Neural progenitor cell (in vitro differentiated cells): Measurements from ENCODE around the gene GALM. TPM values are rescaled to one million over a fixed set of nuclear protein-coding genes. Genes with fewer than 3 reads are reported as not detected.

ENCODE experiments used
- DNase-seq: peaks from one replicate; pipeline ENCODE4 v3.0.0-alpha.2; 2016; ENCODE audit warnings: low spot score
- H2AFZ ChIP-seq: fragments of 200-600 bp; sonication (generic); replicated peaks from 2 replicates; pipeline ENCODE4 v1.6.1; 2016; ENCODE audit warnings: antibody characterized with exemption
- H3F3A ChIP-seq: fragments of 200-600 bp; sonication (generic); 2 replicates; pipeline ENCODE4 v1.6.1; 2016; ENCODE audit warnings: antibody characterized with exemption, low read depth
- H3K27ac ChIP-seq: fragments of 200-600 bp; sonication (generic); 2 replicates; pipeline ENCODE4 v1.5.1; 2016; ENCODE audit warnings: mild to moderate bottlenecking
- H3K27me3 ChIP-seq: fragments of 200-600 bp; sonication (generic); 2 replicates; pipeline ENCODE4 v1.6.1; 2016; ENCODE audit warnings: mild to moderate bottlenecking, moderate library complexity
- H3K36me3 ChIP-seq: fragments of 200-600 bp; sonication (generic); 2 replicates; pipeline ENCODE4 v1.5.1; 2016
- H3K4me1 ChIP-seq: fragments of 200-600 bp; sonication (generic); 2 replicates; pipeline ENCODE4 v1.6.1; 2016; ENCODE audit warnings: mixed run types
- H3K4me2 ChIP-seq: fragments of 200-600 bp; sonication (generic); 2 replicates; pipeline ENCODE4 v1.6.1; 2016
- H3K4me3 ChIP-seq: fragments of 200-600 bp; sonication (generic); 2 replicates; pipeline ENCODE4 v1.5.1; 2016
- H3K79me2 ChIP-seq: fragments of 200-600 bp; sonication (generic); 2 replicates; pipeline ENCODE4 v1.6.1; 2016; ENCODE audit warnings: low read depth
- H3K9ac ChIP-seq: fragments of 200-600 bp; sonication (generic); 2 replicates; pipeline ENCODE4 v1.6.1; 2016
- H3K9me3 ChIP-seq: fragments of 200-600 bp; sonication (generic); 2 replicates; pipeline ENCODE4 v1.5.1; 2016; ENCODE audit warnings: low read depth
- H4K20me1 ChIP-seq: fragments of 200-600 bp; sonication (generic); 2 replicates; pipeline ENCODE4 v1.6.1; 2016; ENCODE audit warnings: low read depth
- H3K27ac Mint-ChIP-seq: 3 replicates; pipeline ENCODE4 v1.8.0; 2021; ENCODE audit warnings: mixed read lengths
- H3K27me3 Mint-ChIP-seq: 2 replicates; pipeline ENCODE4 v1.8.0; 2022; ENCODE audit warnings: low read depth, mild to moderate bottlenecking, inconsistent platforms, moderate library complexity, mixed read lengths; ENCODE audit not compliant: insufficient read depth
- H3K36me3 Mint-ChIP-seq: 3 replicates; pipeline ENCODE4 v1.8.0; 2021; ENCODE audit warnings: mixed read lengths
- H3K4me1 Mint-ChIP-seq: 3 replicates; pipeline ENCODE4 v1.8.0; 2021; ENCODE audit warnings: mixed read lengths
- H3K4me3 Mint-ChIP-seq: 3 replicates; pipeline ENCODE4 v1.8.0; 2021; ENCODE audit warnings: mild to moderate bottlenecking, moderate library complexity, mixed read lengths
- H3K9me3 Mint-ChIP-seq: 3 replicates; pipeline ENCODE4 v1.8.0; 2020; ENCODE audit warnings: mixed read lengths
- EZH2 ChIP-seq: fragments of 200-600 bp; sonication (generic); IDR thresholded peaks from 2 replicates; pipeline ENCODE4 v1.6.1; 2017; ENCODE audit warnings: antibody characterized with exemption, mild to moderate bottlenecking, moderate library complexity
- EZH2phosphoT487 ChIP-seq: fragments of 200-600 bp; sonication (generic); IDR thresholded peaks from 2 replicates; pipeline ENCODE4 v1.6.1; 2017; ENCODE audit warnings: antibody characterized with exemption
- total RNA-seq: library from RNA; depleted of rRNA; stranded (reverse); fragments of >200 nt; gene quantifications from 2 replicates; pipeline ENCODE4 v1.2.3, GENCODE V29; 2015; ENCODE audit warnings: low replicate concordance
- TF ChIP-seq, protein P1 (sequence below): fragments of 200-600 bp; sonication (generic); IDR thresholded peaks from 2 replicates; pipeline ENCODE4 v1.5.1; 2017; ENCODE audit warnings: antibody characterized with exemption, mild to moderate bottlenecking

GALM gene
- total RNA-seq, 1 donor from 2014 or later = 7.1 TPM

DNA sequence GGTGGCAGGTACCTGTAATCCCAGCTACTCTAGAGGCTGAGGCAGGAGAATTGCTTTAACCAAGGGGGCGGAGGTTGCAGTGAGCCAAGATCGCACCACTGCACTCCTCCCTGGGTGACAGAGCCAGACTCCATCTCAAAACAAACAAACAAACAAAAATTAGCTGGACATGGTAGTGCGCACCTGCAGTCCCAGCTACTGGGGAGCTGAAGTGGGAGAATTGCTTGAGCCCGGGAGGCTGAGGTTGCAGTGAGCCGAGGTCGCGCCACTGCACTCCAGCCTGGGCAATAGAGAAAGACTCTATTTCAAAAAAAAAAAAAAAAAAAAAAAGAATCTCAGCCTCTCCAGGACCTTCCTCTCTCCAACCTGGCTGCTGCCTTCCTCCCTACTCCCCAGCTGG lies 65.2 kb downstream of the GALM start:
- no peaks in the 10 kb centered on the region for H3K27me3 ChIP-seq
- no peak overlapping the region for H3K4me2 ChIP-seq
- no peaks in the 10 kb centered on the region for H3K36me3 ChIP-seq
- no peaks in the 10 kb centered on the region for H3K4me1 ChIP-seq
- H3K79me2 ChIP-seq = no peaks in the 10 kb centered on the region
- H3K9me3 ChIP-seq = no peaks in the 10 kb centered on the region
- peaks cover 19% of the 10 kb centered on the region for H3K36me3 Mint-ChIP-seq
- no peak for TF ChIP-seq EZH2phosphoT487
- no peak for TF ChIP-seq EZH2
- TF ChIP-seq, protein P1, sequence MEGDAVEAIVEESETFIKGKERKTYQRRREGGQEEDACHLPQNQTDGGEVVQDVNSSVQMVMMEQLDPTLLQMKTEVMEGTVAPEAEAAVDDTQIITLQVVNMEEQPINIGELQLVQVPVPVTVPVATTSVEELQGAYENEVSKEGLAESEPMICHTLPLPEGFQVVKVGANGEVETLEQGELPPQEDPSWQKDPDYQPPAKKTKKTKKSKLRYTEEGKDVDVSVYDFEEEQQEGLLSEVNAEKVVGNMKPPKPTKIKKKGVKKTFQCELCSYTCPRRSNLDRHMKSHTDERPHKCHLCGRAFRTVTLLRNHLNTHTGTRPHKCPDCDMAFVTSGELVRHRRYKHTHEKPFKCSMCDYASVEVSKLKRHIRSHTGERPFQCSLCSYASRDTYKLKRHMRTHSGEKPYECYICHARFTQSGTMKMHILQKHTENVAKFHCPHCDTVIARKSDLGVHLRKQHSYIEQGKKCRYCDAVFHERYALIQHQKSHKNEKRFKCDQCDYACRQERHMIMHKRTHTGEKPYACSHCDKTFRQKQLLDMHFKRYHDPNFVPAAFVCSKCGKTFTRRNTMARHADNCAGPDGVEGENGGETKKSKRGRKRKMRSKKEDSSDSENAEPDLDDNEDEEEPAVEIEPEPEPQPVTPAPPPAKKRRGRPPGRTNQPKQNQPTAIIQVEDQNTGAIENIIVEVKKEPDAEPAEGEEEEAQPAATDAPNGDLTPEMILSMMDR = no peak
- H3K4me1 Mint-ChIP-seq = peaks cover 3% of the 10 kb centered on the region
- H4K20me1 ChIP-seq = peaks cover 3% of the 10 kb centered on the region
- no peak overlapping the region for H3K27ac ChIP-seq
- no peak overlapping the region for H3K27ac Mint-ChIP-seq
- H3K9me3 Mint-ChIP-seq = no peaks in the 10 kb centered on the region
- no peak for DNase-seq
- no peak overlapping the region for H3K4me3 ChIP-seq
- no peak overlapping the region for H2AFZ ChIP-seq
- peaks cover 3% of the 10 kb centered on the region for H3F3A ChIP-seq
- H3K9ac ChIP-seq = no peak overlapping the region
- no peak overlapping the region for H3K4me3 Mint-ChIP-seq
- peaks cover 4% of the 10 kb centered on the region for H3K27me3 Mint-ChIP-seq

DNA sequence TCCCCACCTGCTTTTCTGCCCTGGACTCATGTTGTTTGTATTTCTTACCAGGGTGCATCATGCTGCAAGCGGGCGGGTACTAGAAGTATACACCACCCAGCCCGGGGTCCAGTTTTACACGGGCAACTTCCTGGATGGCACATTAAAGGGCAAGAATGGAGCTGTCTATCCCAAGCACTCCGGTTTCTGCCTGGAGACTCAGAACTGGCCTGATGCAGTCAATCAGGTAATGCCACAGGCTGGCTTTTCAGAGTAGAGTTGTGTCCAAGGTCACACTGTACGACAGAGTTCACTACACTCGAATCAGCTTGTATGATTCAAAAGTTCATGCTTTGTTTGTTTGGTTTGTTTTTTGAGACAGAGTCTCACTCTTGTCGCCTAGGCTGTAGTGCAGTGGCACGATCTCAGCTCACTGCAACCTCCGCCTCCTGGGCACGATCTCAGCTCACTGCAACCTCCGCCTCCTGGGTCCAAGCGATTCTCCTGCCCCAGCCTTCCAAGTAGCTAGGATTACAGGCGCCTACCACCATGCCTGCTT lies 65.8 kb downstream of the GALM start:
- H3F3A ChIP-seq = peaks cover 7% of the 10 kb centered on the region
- H3K27ac ChIP-seq = no peak overlapping the region
- Mint-ChIP-seq H3K36me3 (peaks cover 19% of the 10 kb centered on the region), H3K27ac (no peak overlapping the region), H3K4me1 (peaks cover 8% of the 10 kb centered on the region), H3K4me3 (no peak overlapping the region), H3K27me3 (peaks cover 4% of the 10 kb centered on the region), H3K9me3 (no peaks in the 10 kb centered on the region)
- H3K36me3 ChIP-seq = no peaks in the 10 kb centered on the region
- H3K4me1 ChIP-seq = no peaks in the 10 kb centered on the region
- TF ChIP-seq EZH2phosphoT487 (no peak), EZH2 (no peak)
- TF ChIP-seq, protein P1 = no peak
- no peak overlapping the region for H2AFZ ChIP-seq
- no peak overlapping the region for H3K9ac ChIP-seq
- H3K4me2 ChIP-seq = no peak overlapping the region
- H3K4me3 ChIP-seq = no peak overlapping the region
- no peaks in the 10 kb centered on the region for H3K9me3 ChIP-seq
- no peak for DNase-seq
- no peaks in the 10 kb centered on the region for H3K27me3 ChIP-seq
- no peaks in the 10 kb centered on the region for H3K79me2 ChIP-seq
- H4K20me1 ChIP-seq = peaks cover 5% of the 10 kb centered on the region

DNA sequence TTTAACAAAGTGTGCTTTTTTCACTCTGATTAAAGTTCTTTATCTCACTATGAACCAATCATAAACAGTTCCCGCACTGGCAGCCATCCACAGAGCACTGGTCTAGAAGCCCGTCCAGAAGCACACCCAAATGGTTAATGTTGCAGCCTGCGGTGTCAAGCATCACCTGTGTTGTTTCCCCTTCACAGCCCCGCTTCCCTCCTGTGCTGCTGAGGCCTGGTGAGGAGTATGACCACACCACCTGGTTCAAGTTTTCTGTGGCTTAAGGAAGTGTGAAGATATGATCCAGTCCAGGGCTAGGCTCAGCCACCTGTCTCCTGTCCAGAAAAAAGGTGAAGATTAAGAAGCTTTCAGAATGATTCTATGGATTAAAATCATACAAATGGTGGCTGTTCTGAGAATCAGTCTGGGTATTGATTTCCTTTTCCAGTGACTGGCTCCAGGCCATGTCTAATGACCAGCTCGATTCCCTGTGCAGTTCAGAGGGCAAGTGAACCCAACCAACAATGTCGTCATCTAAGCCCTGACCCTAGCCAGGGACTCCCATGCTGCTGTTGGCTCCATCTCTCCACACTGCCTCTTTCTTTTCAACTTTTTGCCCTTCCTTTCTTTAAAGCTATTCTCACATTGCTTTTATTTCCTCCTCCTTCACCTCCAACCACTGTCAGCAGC lies 67.5 kb downstream of the GALM start:
- H3K36me3 ChIP-seq = no peaks in the 10 kb centered on the region
- H3K4me3 ChIP-seq = no peak overlapping the region
- peaks cover 20% of the 10 kb centered on the region for H3K4me1 Mint-ChIP-seq
- no peak overlapping the region for H3K9ac ChIP-seq
- peaks cover 26% of the 10 kb centered on the region for H3K36me3 Mint-ChIP-seq
- no peak overlapping the region for H3K4me2 ChIP-seq
- no peak overlapping the region for H3K27ac ChIP-seq
- no peaks in the 10 kb centered on the region for H3K4me1 ChIP-seq
- H3K27ac Mint-ChIP-seq = no peak overlapping the region
- no peak for DNase-seq
- no peaks in the 10 kb centered on the region for H3K79me2 ChIP-seq
- peaks cover 5% of the 10 kb centered on the region for H4K20me1 ChIP-seq
- no peaks in the 10 kb centered on the region for H3K27me3 ChIP-seq
- peaks cover 5% of the 10 kb centered on the region for H3K27me3 Mint-ChIP-seq
- H3K9me3 Mint-ChIP-seq = peaks cover 1% of the 10 kb centered on the region
- no peak overlapping the region for H2AFZ ChIP-seq
- H3K9me3 ChIP-seq = no peaks in the 10 kb centered on the region
- peaks cover 13% of the 10 kb centered on the region for H3F3A ChIP-seq
- no peak overlapping the region for H3K4me3 Mint-ChIP-seq
- TF ChIP-seq EZH2phosphoT487 (no peak), EZH2 (no peak)
- TF ChIP-seq, protein P1 = no peak
